Lower leg skin (tissue), 3 donors: Measurements from ENCODE around the gene PPFIA1.

Experiments
- CTCF ChIP-seq, 3 donors: fragments of 450-650 bp; IDR thresholded peaks; one replicate each; pipeline ENCODE4 v1.5.1; 2016; ENCODE audit warnings: antibody characterized with exemption in 3 of 3, mild to moderate bottlenecking in 3 of 3, moderate library complexity in 2 of 3
- POLR2A ChIP-seq, 2 donors: fragments of 450-650 bp; IDR thresholded peaks; one replicate each; pipeline ENCODE4 v1.6.1; 2016 to 2017; ENCODE audit warnings: antibody characterized with exemption in 2 of 2, mild to moderate bottlenecking in 1 of 2, moderate library complexity in 1 of 2

- TF ChIP-seq CTCF (IDR thresholded peaks at IDR 0.05): no peak
- no peak for TF ChIP-seq POLR2A (IDR thresholded peaks at IDR 0.05)
These were observed 23.3 kb upstream of the PPFIA1 start for GRCh38 chr11:70247042-70247709.
